GM12872 (cell line): ENCODE results near the gene SLAMF9.

Source experiments
- CTCF ChIP-seq: IDR thresholded peaks from 3 replicates; pipeline ENCODE4 v1.5.1; 2011; ENCODE audit warnings: low read depth, mild to moderate bottlenecking, low read length, moderate library complexity; ENCODE audit not compliant: insufficient read depth

Gene SLAMF9

GRCh38 chr1:159937054-159937750 lies 16.8 kb downstream of the SLAMF9 start:
- no peak for TF ChIP-seq CTCF

GRCh38 chr1:159936273-159936904 lies 17.6 kb downstream of the SLAMF9 start:
- peak; percentile 99 for TF ChIP-seq CTCF

- TF ChIP-seq CTCF: no peak
Measured at GRCh38 chr1:159935719-159936272, 18.2 kb downstream of the SLAMF9 start.

- TF ChIP-seq CTCF: no peak
Measured at GRCh38 chr1:159935305-159935704, 18.7 kb downstream of the SLAMF9 start.

GRCh38 chr1:159934136-159935039 lies 19.6 kb downstream of the SLAMF9 start:
- TF ChIP-seq CTCF: no peak

GRCh38 chr1:159933347-159933746 lies 20.7 kb downstream of the SLAMF9 start:
- no peak for TF ChIP-seq CTCF
